HepG2 (cell line): ENCODE measurements around the gene SORBS2. TPM values are rescaled to one million over a fixed set of nuclear protein-coding genes. Genes with fewer than 3 reads are reported as not detected.

Experiments
- BCL6 ChIP-seq: IDR thresholded peaks from 2 replicates; pipeline ENCODE4 v1.6.1; 2016; ENCODE audit warnings: missing genetic modification reagents, missing compliant biosample characterization
- CREB1 ChIP-seq, 2 experiments: fragments of 450-650 bp in 1 of 2; IDR thresholded peaks; 2 replicates each; pipeline ENCODE4 v1.6.1; 2016 to 2017; ENCODE audit warnings: control low read depth in 1 of 2, mild to moderate bottlenecking in 1 of 2, missing compliant biosample characterization in 1 of 2, missing genetic modification characterization in 1 of 2
- FOXJ3 ChIP-seq: sonication (generic); formaldehyde crosslinking; IDR thresholded peaks from 2 replicates; pipeline ENCODE4 v1.4.0; 2020; ENCODE audit warnings: missing genetic modification reagents, mild to moderate bottlenecking, borderline replicate concordance
- HNF4A ChIP-seq: sonication (generic); formaldehyde crosslinking; IDR thresholded peaks from 2 replicates; pipeline ENCODE4 v1.4.0; 2020; ENCODE audit warnings: missing genetic modification reagents
- HOXA9 ChIP-seq: sonication (generic); formaldehyde crosslinking; IDR thresholded peaks from 2 replicates; pipeline ENCODE4 v1.8.1; 2022; ENCODE audit warnings: missing genetic modification reagents, mild to moderate bottlenecking, moderate library complexity, borderline replicate concordance
- MZF1 ChIP-seq: sonication (generic); formaldehyde crosslinking; IDR thresholded peaks from 2 replicates; pipeline ENCODE4 v1.8.1; 2023; ENCODE audit warnings: mild to moderate bottlenecking, missing genetic modification reagents, borderline replicate concordance
- NCOA2 ChIP-seq: sonication (generic); formaldehyde crosslinking; IDR thresholded peaks from 2 replicates; pipeline ENCODE4 v1.8.0; 2022; ENCODE audit warnings: inconsistent platforms
- NRL ChIP-seq: sonication (generic); formaldehyde crosslinking; IDR thresholded peaks from 2 replicates; pipeline ENCODE4 v1.5.0; 2020; ENCODE audit warnings: missing genetic modification reagents, mild to moderate bottlenecking, moderate library complexity, borderline replicate concordance
- POLR2AphosphoS2 ChIP-seq: IDR thresholded peaks from 2 replicates; pipeline ENCODE4 v1.6.1; 2011; ENCODE audit warnings: low read depth, low read length, improper control_type of control experiment
- PRMT3 ChIP-seq: sonication (generic); formaldehyde crosslinking; IDR thresholded peaks from 2 replicates; pipeline ENCODE4 v1.8.1; 2022; ENCODE audit warnings: low read depth, mild to moderate bottlenecking, moderate library complexity, missing genetic modification reagents, borderline replicate concordance
- SCMH1 ChIP-seq: sonication (generic); formaldehyde crosslinking; IDR thresholded peaks from 2 replicates; pipeline ENCODE4 v1.9.0; 2021; ENCODE audit warnings: missing genetic modification reagents, mild to moderate bottlenecking, borderline replicate concordance
- SRSF4 ChIP-seq: fragments of 200-400 bp; formaldehyde crosslinking; IDR thresholded peaks from one replicate; pipeline ENCODE4 v1.6.1; 2018; ENCODE audit warnings: mild to moderate bottlenecking, low read depth, low read length, moderate library complexity; ENCODE audit not compliant: poor library complexity, severe bottlenecking
- TBX2 ChIP-seq: sonication (generic); formaldehyde crosslinking; IDR thresholded peaks from 2 replicates; pipeline ENCODE4 v1.5.0; 2020; ENCODE audit warnings: missing genetic modification reagents, mild to moderate bottlenecking, borderline replicate concordance
- THAP9 ChIP-seq: sonication (generic); formaldehyde crosslinking; IDR thresholded peaks from 2 replicates; pipeline ENCODE4; 2020; ENCODE audit warnings: missing genetic modification reagents, mild to moderate bottlenecking, borderline replicate concordance
- YEATS4 ChIP-seq: sonication (generic); formaldehyde crosslinking; IDR thresholded peaks from 2 replicates; pipeline ENCODE4 v1.4.0; 2020; ENCODE audit warnings: missing genetic modification reagents, borderline replicate concordance
- ZBTB38 ChIP-seq: sonication (generic); formaldehyde crosslinking; IDR thresholded peaks from 2 replicates; pipeline ENCODE4 v1.5.1; 2020; ENCODE audit warnings: mild to moderate bottlenecking, missing genetic modification reagents
- ZNF274 ChIP-seq: sonication (generic); formaldehyde crosslinking; IDR thresholded peaks from 2 replicates; pipeline ENCODE4 v1.5.1; 2020; ENCODE audit warnings: mild to moderate bottlenecking, missing genetic modification reagents
- ZNF280B ChIP-seq: sonication (generic); formaldehyde crosslinking; IDR thresholded peaks from 2 replicates; pipeline ENCODE4 v1.5.0; 2020; ENCODE audit warnings: missing genetic modification reagents, mild to moderate bottlenecking, borderline replicate concordance
- ZNF350 ChIP-seq: sonication (generic); formaldehyde crosslinking; IDR thresholded peaks from 2 replicates; pipeline ENCODE4 v1.4.0; 2020; ENCODE audit warnings: mild to moderate bottlenecking, low read depth, missing genetic modification reagents, borderline replicate concordance
- polyA plus RNA-seq, 8 experiments: library from polyadenylated mRNA; depleted of rRNA in 3 of 8; stranded (reverse) in 7 of 8; unstranded in 1 of 8; fragments of >200 nt; fragmentation: Illumina TruSeq in 4 of 8; extraction: Trizol in 4 of 8; gene quantifications; 2 replicates each; pipeline versions ENCODE4 v1.2.1 to v1.2.3, GENCODE V29; 2011 to 2016; ENCODE audit warnings: low read depth in 4 of 8, missing spikeins in 1 of 8, mixed read lengths in 1 of 8; ENCODE audit not compliant: insufficient read depth in 1 of 8
- total RNA-seq, 5 experiments: library from RNA; depleted of rRNA; stranded (reverse); fragments of >200 nt; fragmentation: Illumina TruSeq; extraction: Trizol; gene quantifications; 2 replicates each; pipeline ENCODE4 v1.2.3, GENCODE V29; 2016; ENCODE audit warnings: low read depth in 1 of 5
- TF ChIP-seq, protein P1 (sequence below): sonication (generic); formaldehyde crosslinking; IDR thresholded peaks from 2 replicates; pipeline ENCODE4 v1.5.0; 2020; ENCODE audit warnings: mild to moderate bottlenecking, missing genetic modification reagents, moderate library complexity
- TF ChIP-seq, protein P2 (sequence below): sonication (generic); formaldehyde crosslinking; conservative IDR thresholded peaks from 2 replicates; pipeline ENCODE4 v1.4.0; 2020; ENCODE audit warnings: missing genetic modification reagents

Gene SORBS2
- total and polyA plus RNA-seq, 2 of the 13 experiments (the other 11 are each of a cell fraction or from before 2014, with no cell fraction given): 25.0 to 80.5 TPM

DNA sequence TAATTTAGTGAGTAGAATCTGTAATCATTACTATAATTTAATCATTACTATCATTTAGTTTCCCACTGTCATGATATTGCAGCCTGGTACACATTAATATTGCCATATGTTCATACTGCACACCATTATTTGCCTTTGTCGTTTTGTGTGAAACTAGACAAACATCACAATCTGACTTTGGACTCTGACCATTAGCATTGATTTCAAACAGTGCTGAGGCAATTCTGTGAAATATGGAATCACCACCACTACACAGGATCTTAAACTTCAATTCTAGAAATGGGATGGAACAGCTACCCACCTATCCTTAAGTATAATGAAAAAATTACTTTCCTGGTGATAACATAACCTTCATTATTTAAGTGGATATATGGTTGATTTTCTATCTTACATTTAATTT is 98.3 kb downstream of the SORBS2 start (continued):
- TF ChIP-seq ZNF280B (CRISPR knock-in tag): no peak
- TF ChIP-seq ZNF274 (CRISPR knock-in tag): no peak
- no peak for TF ChIP-seq HOXA9 (CRISPR knock-in tag)
- TF ChIP-seq YEATS4: no peak; the same call in 1 of the 2 replicates
- TF ChIP-seq ZNF350 (CRISPR knock-in tag): no peak
- no peak for TF ChIP-seq ZBTB38 (CRISPR knock-in tag)
- no peak for TF ChIP-seq PRMT3 (CRISPR knock-in tag)
- peak; percentile 40 for TF ChIP-seq CREB1 (IDR thresholded peaks at IDR 0.05)
- peak; percentile 79 for TF ChIP-seq CREB1 (CRISPR knock-in tag; IDR thresholded peaks at IDR 0.05)
- TF ChIP-seq, protein P1, sequence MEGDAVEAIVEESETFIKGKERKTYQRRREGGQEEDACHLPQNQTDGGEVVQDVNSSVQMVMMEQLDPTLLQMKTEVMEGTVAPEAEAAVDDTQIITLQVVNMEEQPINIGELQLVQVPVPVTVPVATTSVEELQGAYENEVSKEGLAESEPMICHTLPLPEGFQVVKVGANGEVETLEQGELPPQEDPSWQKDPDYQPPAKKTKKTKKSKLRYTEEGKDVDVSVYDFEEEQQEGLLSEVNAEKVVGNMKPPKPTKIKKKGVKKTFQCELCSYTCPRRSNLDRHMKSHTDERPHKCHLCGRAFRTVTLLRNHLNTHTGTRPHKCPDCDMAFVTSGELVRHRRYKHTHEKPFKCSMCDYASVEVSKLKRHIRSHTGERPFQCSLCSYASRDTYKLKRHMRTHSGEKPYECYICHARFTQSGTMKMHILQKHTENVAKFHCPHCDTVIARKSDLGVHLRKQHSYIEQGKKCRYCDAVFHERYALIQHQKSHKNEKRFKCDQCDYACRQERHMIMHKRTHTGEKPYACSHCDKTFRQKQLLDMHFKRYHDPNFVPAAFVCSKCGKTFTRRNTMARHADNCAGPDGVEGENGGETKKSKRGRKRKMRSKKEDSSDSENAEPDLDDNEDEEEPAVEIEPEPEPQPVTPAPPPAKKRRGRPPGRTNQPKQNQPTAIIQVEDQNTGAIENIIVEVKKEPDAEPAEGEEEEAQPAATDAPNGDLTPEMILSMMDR (CRISPR knock-in tag): no peak
- no peak for TF ChIP-seq NRL (CRISPR knock-in tag)
- TF ChIP-seq, protein P2, sequence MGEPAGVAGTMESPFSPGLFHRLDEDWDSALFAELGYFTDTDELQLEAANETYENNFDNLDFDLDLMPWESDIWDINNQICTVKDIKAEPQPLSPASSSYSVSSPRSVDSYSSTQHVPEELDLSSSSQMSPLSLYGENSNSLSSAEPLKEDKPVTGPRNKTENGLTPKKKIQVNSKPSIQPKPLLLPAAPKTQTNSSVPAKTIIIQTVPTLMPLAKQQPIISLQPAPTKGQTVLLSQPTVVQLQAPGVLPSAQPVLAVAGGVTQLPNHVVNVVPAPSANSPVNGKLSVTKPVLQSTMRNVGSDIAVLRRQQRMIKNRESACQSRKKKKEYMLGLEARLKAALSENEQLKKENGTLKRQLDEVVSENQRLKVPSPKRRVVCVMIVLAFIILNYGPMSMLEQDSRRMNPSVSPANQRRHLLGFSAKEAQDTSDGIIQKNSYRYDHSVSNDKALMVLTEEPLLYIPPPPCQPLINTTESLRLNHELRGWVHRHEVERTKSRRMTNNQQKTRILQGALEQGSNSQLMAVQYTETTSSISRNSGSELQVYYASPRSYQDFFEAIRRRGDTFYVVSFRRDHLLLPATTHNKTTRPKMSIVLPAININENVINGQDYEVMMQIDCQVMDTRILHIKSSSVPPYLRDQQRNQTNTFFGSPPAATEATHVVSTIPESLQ (CRISPR knock-in tag): no peak
- TF ChIP-seq NCOA2: peak; percentile 90
- TF ChIP-seq FOXJ3 (CRISPR knock-in tag): peak; percentile 84; the same call in 1 of the 2 replicates
- peak; percentile 53; the same call in 1 of the 2 replicates for TF ChIP-seq TBX2
- TF ChIP-seq THAP9 (CRISPR knock-in tag): no peak
- peak; percentile 99 for TF ChIP-seq HNF4A (CRISPR knock-in tag)
- no peak for TF ChIP-seq SCMH1
- TF ChIP-seq BCL6: peak; percentile 83
- no peak for TF ChIP-seq SRSF4
- TF ChIP-seq POLR2AphosphoS2: no peak
- no peak for TF ChIP-seq MZF1
